GM19099 (cell line): ENCODE data around the gene TRAF4.
A peak's percentile ranks its signal among the peaks of the same experiment; 100 is the strongest.

ENCODE experiments used
- POLR2A ChIP-seq: IDR thresholded peaks from 3 replicates; pipeline ENCODE4 v1.6.1; 2011; ENCODE audit warnings: low read depth; ENCODE audit not compliant: insufficient read length; ENCODE audit errors: extremely low read depth

TRAF4 gene

GRCh38 chr17:28743243-28744103, at the start of gene TRAF4:
Gene TRAF4, plus strand, starts transcription at chr17:28744011. Its CDS starts 102 bp downstream, at chr17:28744113.
- TF ChIP-seq POLR2A, result peak; percentile 99

- TF ChIP-seq POLR2A, result no peak
These were observed 45.4 kb upstream of the TRAF4 start for GRCh38 chr17:28698253-28698941.

GRCh38 chr17:28700278-28700677, 43.5 kb upstream of the TRAF4 start:
- TF ChIP-seq POLR2A, result no peak

GRCh38 chr17:28700830-28701492, 42.9 kb upstream of the TRAF4 start:
- TF ChIP-seq POLR2A, result no peak

- no peak for TF ChIP-seq POLR2A
These were observed 41.6 kb upstream of the TRAF4 start for GRCh38 chr17:28702026-28702751.

- TF ChIP-seq POLR2A, result no peak
These were observed 41.1 kb upstream of the TRAF4 start for GRCh38 chr17:28702752-28703150.

GRCh38 chr17:28703552-28704218, 40.1 kb upstream of the TRAF4 start:
- no peak for TF ChIP-seq POLR2A

GRCh38 chr17:28704219-28704858, 39.5 kb upstream of the TRAF4 start:
- no peak for TF ChIP-seq POLR2A

- TF ChIP-seq POLR2A, result no peak
These were observed 38.6 kb upstream of the TRAF4 start for GRCh38 chr17:28705074-28705659.

- no peak for TF ChIP-seq POLR2A
These were observed 38.0 kb upstream of the TRAF4 start for GRCh38 chr17:28705728-28706334.

- no peak for TF ChIP-seq POLR2A
These were observed 37.1 kb upstream of the TRAF4 start for GRCh38 chr17:28706471-28707338.

- TF ChIP-seq POLR2A, result no peak
These were observed 36.5 kb upstream of the TRAF4 start for GRCh38 chr17:28707339-28707720.

GRCh38 chr17:28710861-28711722, 32.7 kb upstream of the TRAF4 start:
- peak; percentile 65 for TF ChIP-seq POLR2A
